Uterus (tissue), 4 donors: ENCODE data around the gene MMP20. TPM values are rescaled to one million over a fixed set of nuclear protein-coding genes. Genes with fewer than 3 reads are reported as not detected.

Experiments used
- DNase-seq, 2 donors: peaks; one replicate each; pipeline ENCODE4 v3.0.0-alpha.2; 2019 to 2020
- H3K27ac ChIP-seq, 2 donors: fragments of 200-600 bp; sonication (generic); 1 replicate in 1 of 2; 2 replicates in 1 of 2; pipeline ENCODE4 v1.5.1; 2016 to 2018
- H3K27me3 ChIP-seq, 2 donors: fragments of 200-600 bp; sonication (generic); one replicate each; pipeline ENCODE4 v1.5.1; 2018 to 2019; ENCODE audit warnings: control low read depth in 1 of 2
- H3K36me3 ChIP-seq, 2 donors: fragments of 200-600 bp; sonication (generic); one replicate each; pipeline ENCODE4 v1.5.1; 2019; ENCODE audit warnings: control low read depth in 1 of 2
- H3K4me1 ChIP-seq, 2 donors: fragments of 200-600 bp; sonication (generic); one replicate each; pipeline ENCODE4 v1.5.1; 2018 to 2019; ENCODE audit warnings: control low read depth in 1 of 2
- H3K4me3 ChIP-seq, 2 donors: fragments of 200-600 bp; sonication (generic); 1 replicate in 1 of 2; 2 replicates in 1 of 2; pipeline ENCODE4 v1.5.1; 2018 to 2019; ENCODE audit warnings: mild to moderate bottlenecking in 1 of 2
- H3K9me3 ChIP-seq, 2 donors: fragments of 200-600 bp; sonication (generic); one replicate each; pipeline ENCODE4 v1.5.1; 2019; ENCODE audit warnings: control low read depth in 1 of 2
- CTCF ChIP-seq, 4 experiments: fragments of 200-600 bp in 2 of 4; fragments of 450-650 bp in 2 of 4; sonication (generic) in 2 of 4; IDR thresholded peaks; one replicate each; pipeline ENCODE4 v1.5.1; 2016 to 2019; ENCODE audit warnings: antibody characterized with exemption in 4 of 4, mild to moderate bottlenecking in 2 of 4, moderate library complexity in 1 of 4
- POLR2A ChIP-seq, 2 donors: fragments of 450-650 bp; IDR thresholded peaks; one replicate each; pipeline ENCODE4 v1.6.1; 2016; ENCODE audit warnings: antibody characterized with exemption in 2 of 2, mild to moderate bottlenecking in 1 of 2, moderate library complexity in 1 of 2
- intact Hi-C: fragments of 100-400 bp; cut with DNase I; formaldehyde crosslinking; loops from one replicate; pipeline ENCODE4 v1.15.1; 2023; ENCODE audit warnings: low total_unique reads
- total RNA-seq, 4 donors: library from RNA; depleted of rRNA in 3 of 4; stranded (reverse); fragments of >200 nt in 3 of 4; gene quantifications; one replicate each; pipeline versions ENCODE4 v1.1.0 to v1.2.4, GENCODE V29; 2014 to 2023
- donor health status: DM: yes; HTN: yes; CAD: no.

Gene MMP20
- total RNA-seq, 4 donors from 2014 or later: not detected

GRCh38 chr11:102576350-102576749, 48.8 kb downstream of the MMP20 start:
- Histone ChIP-seq H3K27ac (no peak overlapping the region), H3K36me3 (no peaks in the 10 kb centered on the region), H3K27me3 (no peaks in the 10 kb centered on the region), H3K4me3 (no peak overlapping the region), H3K4me1 (no peaks in the 10 kb centered on the region), H3K9me3 (no peaks in the 10 kb centered on the region)
- TF ChIP-seq CTCF (IDR thresholded peaks at IDR 0.05) (no peak), POLR2A (IDR thresholded peaks at IDR 0.05) (no peak)
- DNase-seq: no peak
- intact Hi-C loops: no loop called here

GRCh38 chr11:102575012-102575411, 50.1 kb downstream of the MMP20 start:
- Histone ChIP-seq H3K27ac (no peak overlapping the region), H3K4me3 (no peak overlapping the region), H3K36me3 (no peaks in the 10 kb centered on the region), H3K27me3 (no peaks in the 10 kb centered on the region), H3K9me3 (no peaks in the 10 kb centered on the region), H3K4me1 (no peaks in the 10 kb centered on the region)
- no peak for TF ChIP-seq POLR2A (IDR thresholded peaks at IDR 0.05)
- TF ChIP-seq CTCF (IDR thresholded peaks at IDR 0.05): no peak
- DNase-seq: no peak
- intact Hi-C loops: no loop called here

- TF ChIP-seq POLR2A (IDR thresholded peaks at IDR 0.05) (no peak), CTCF (IDR thresholded peaks at IDR 0.05) (no peak)
- intact Hi-C loops: no loop called here
- Histone ChIP-seq H3K4me1 (no peaks in the 10 kb centered on the region), H3K27ac (no peak overlapping the region), H3K4me3 (no peak overlapping the region), H3K9me3 (no peaks in the 10 kb centered on the region), H3K36me3 (no peaks in the 10 kb centered on the region), H3K27me3 (no peaks in the 10 kb centered on the region)
- no peak for DNase-seq
These were observed 51.3 kb downstream of the MMP20 start for GRCh38 chr11:102573851-102574250.

- H3K4me1 ChIP-seq: no peaks in the 10 kb centered on the region
- H3K36me3 ChIP-seq: no peaks in the 10 kb centered on the region
- no peaks in the 10 kb centered on the region for H3K9me3 ChIP-seq
- intact Hi-C loops: no loop called here
- no peaks in the 10 kb centered on the region for H3K27me3 ChIP-seq
- DNase-seq: no peak
- TF ChIP-seq POLR2A (IDR thresholded peaks at IDR 0.05): no peak
- no peak for TF ChIP-seq CTCF (IDR thresholded peaks at IDR 0.05)
- no peak overlapping the region for H3K4me3 ChIP-seq
- no peak overlapping the region for H3K27ac ChIP-seq
These were observed 52.4 kb downstream of the MMP20 start for GRCh38 chr11:102572554-102573220.

- no peak overlapping the region for H3K27ac ChIP-seq
- no peaks in the 10 kb centered on the region for H3K9me3 ChIP-seq
- no peak for TF ChIP-seq CTCF (IDR thresholded peaks at IDR 0.05)
- no peak for TF ChIP-seq POLR2A (IDR thresholded peaks at IDR 0.05)
- H3K36me3 ChIP-seq: no peaks in the 10 kb centered on the region
- intact Hi-C loops: no loop called here
- H3K4me1 ChIP-seq: no peaks in the 10 kb centered on the region
- no peak overlapping the region for H3K4me3 ChIP-seq
- no peak for DNase-seq
- no peaks in the 10 kb centered on the region for H3K27me3 ChIP-seq
These were observed 56.3 kb downstream of the MMP20 start for GRCh38 chr11:102568851-102569250.
